Measurements from ENCODE around the gene TNFRSF14.

Gene TNFRSF14

GRCh38 chr1:2525920-2526823, 30.0 kb upstream of the TNFRSF14 start, which contains the start of gene PANK4:
PANK4 (minus strand) TSS chr1:2526596; CDS start chr1:2526587, 9 bp downstream.
- H3K4me1 ChIP-seq, result peaks cover 42 to 81% (median 74%) of the 10 kb centered on the region in 10 experiments
- H3K36me3 ChIP-seq, result peaks cover 2 to 21% (median 6%) of the 10 kb centered on the region in 11 experiments; a peak in 21 of 22 replicates
- no peaks in the 10 kb centered on the region for H3K9me3 ChIP-seq (replicated peaks in 1 of 11)
- H3K27me3 ChIP-seq, result peaks cover 45 to 46% (median 46%) of the 10 kb centered on the region in 11 experiments
- peaks cover 48 to 93% (median 88%) of the 10 kb centered on the region in 11 experiments for H4K20me1 ChIP-seq
- H3K27ac ChIP-seq, result peak within 1 kb of the TSS; percentile 32 to 84 (median 79); a peak in 21 of 22 replicates
- peak within 1 kb of the TSS; percentile 80 to 95 (median 90) for H3K9ac ChIP-seq
- H3K4me3 ChIP-seq, result peak within 1 kb of the TSS; percentile 85 to 100 (median 92)
- no peak for TF ChIP-seq Cebpa-rat (IDR thresholded peaks at IDR 0.05)
- peak within 1 kb of the TSS; percentile 93 to 100 (median 98) for H3K4me2 ChIP-seq

- Histone ChIP-seq H3K9ac (peak overlapping the region in 2 of 11 experiments; percentile 37 to 41; a peak in 1 of 22 replicates), H4K20me1 (peaks cover 40 to 92% (median 84%) of the 10 kb centered on the region in 11 experiments), H3K27ac (no peak overlapping the region), H3K27me3 (peaks cover 53 to 54% (median 54%) of the 10 kb centered on the region in 11 experiments), H3K4me1 (peaks cover 44 to 81% (median 73%) of the 10 kb centered on the region in 10 experiments), H3K9me3 (replicated peaks in 1 of 11) (no peaks in the 10 kb centered on the region), H3K4me3 (peak overlapping the region in 8 of 10 experiments; percentile 85 to 100 (median 91); a peak in 12 of 20 replicates), H3K4me2 (peak overlapping the region; percentile 63 to 90 (median 79)), H3K36me3 (peaks cover 0 to 15% (median 0%) of the 10 kb centered on the region in 11 experiments; a peak in 7 of 22 replicates)
- TF ChIP-seq Cebpa-rat (IDR thresholded peaks at IDR 0.05), result no peak
These were observed 29.2 kb upstream of the TNFRSF14 start for GRCh38 chr1:2526824-2527555.

DNA sequence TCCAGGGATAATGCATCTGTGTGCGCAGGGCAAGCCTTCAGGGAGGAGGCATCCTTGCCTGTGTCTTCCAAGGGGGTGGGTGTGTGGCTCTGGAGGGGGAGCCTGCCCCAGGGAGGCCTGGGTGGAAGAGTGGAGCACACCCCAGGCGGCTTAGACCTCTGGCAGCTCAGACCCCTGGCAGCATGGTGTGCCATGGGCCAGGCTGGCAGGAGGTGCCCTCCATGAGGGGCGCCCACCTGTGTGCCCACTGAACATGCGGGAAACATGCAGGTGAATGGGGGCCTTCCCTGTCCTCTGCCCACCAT, 28.7 kb upstream of the TNFRSF14 start:
- H3K36me3 ChIP-seq, result peaks cover 0 to 14% (median 0%) of the 10 kb centered on the region in 11 experiments; a peak in 5 of 22 replicates

GRCh38 chr1:2528016-2528415, 28.2 kb upstream of the TNFRSF14 start:
- peaks cover 30 to 90% (median 74%) of the 10 kb centered on the region in 11 experiments for H4K20me1 ChIP-seq
- no peak overlapping the region for H3K9ac ChIP-seq
- no peak overlapping the region for H3K27ac ChIP-seq
- H3K4me1 ChIP-seq, result peaks cover 44 to 71% (median 64%) of the 10 kb centered on the region in 10 experiments
- H3K4me2 ChIP-seq, result peak overlapping the region in 1 of 11 experiments; percentile 88; a peak in 1 of 22 replicates
- no peak overlapping the region for H3K4me3 ChIP-seq
- H3K36me3 ChIP-seq, result peaks cover 0 to 9% (median 0%) of the 10 kb centered on the region in 11 experiments; a peak in 2 of 22 replicates
- H3K9me3 ChIP-seq (replicated peaks in 1 of 11), result no peaks in the 10 kb centered on the region
- TF ChIP-seq Cebpa-rat (IDR thresholded peaks at IDR 0.05), result no peak
- peaks cover 62 to 64% (median 64%) of the 10 kb centered on the region in 11 experiments for H3K27me3 ChIP-seq

More for the DNA sequence above, 28.7 kb upstream of the TNFRSF14 start:
- Histone ChIP-seq H3K27ac (no peak overlapping the region), H3K4me1 (peaks cover 44 to 76% (median 68%) of the 10 kb centered on the region in 10 experiments), H3K4me3 (no peak overlapping the region), H3K9me3 (replicated peaks in 1 of 11) (no peaks in the 10 kb centered on the region), H3K4me2 (peak overlapping the region in 8 of 11 experiments; percentile 68 to 90 (median 81); a peak in 14 of 22 replicates), H3K27me3 (peaks cover 58 to 59% (median 59%) of the 10 kb centered on the region in 11 experiments), H3K9ac (no peak overlapping the region), H4K20me1 (peaks cover 35 to 92% (median 79%) of the 10 kb centered on the region in 11 experiments)
- TF ChIP-seq Cebpa-rat (IDR thresholded peaks at IDR 0.05), result no peak

- TF ChIP-seq Cebpa-rat (IDR thresholded peaks at IDR 0.05), result no peak
- peaks cover 42 to 65% (median 58%) of the 10 kb centered on the region in 10 experiments for H3K4me1 ChIP-seq
- no peaks in the 10 kb centered on the region for H3K9me3 ChIP-seq (replicated peaks in 1 of 11)
- H3K9ac ChIP-seq, result no peak overlapping the region
- peak overlapping the region in 7 of 11 experiments; percentile 58 to 80 (median 69); a peak in 8 of 22 replicates for H3K4me2 ChIP-seq
- peaks cover 0 to 4% (median 0%) of the 10 kb centered on the region in 11 experiments; a peak in 1 of 22 replicates for H3K36me3 ChIP-seq
- H3K4me3 ChIP-seq, result no peak overlapping the region
- H3K27me3 ChIP-seq, result peaks cover 67 to 70% (median 69%) of the 10 kb centered on the region in 11 experiments
- H4K20me1 ChIP-seq, result peaks cover 24 to 90% (median 68%) of the 10 kb centered on the region in 11 experiments
- no peak overlapping the region for H3K27ac ChIP-seq
These were observed 27.6 kb upstream of the TNFRSF14 start for GRCh38 chr1:2528611-2528965.

GRCh38 chr1:2528966-2529783, 27.0 kb upstream of the TNFRSF14 start:
- no peaks in the 10 kb centered on the region for H3K36me3 ChIP-seq
- peak overlapping the region in 2 of 11 experiments; percentile 14 to 44; a peak in 1 of 22 replicates for H3K9ac ChIP-seq
- peaks cover 18 to 89% (median 62%) of the 10 kb centered on the region in 11 experiments for H4K20me1 ChIP-seq
- H3K27ac ChIP-seq, result no peak overlapping the region
- H3K4me2 ChIP-seq, result peak overlapping the region; percentile 49 to 80 (median 68)
- H3K4me1 ChIP-seq, result peaks cover 37 to 60% (median 53%) of the 10 kb centered on the region in 10 experiments
- no peaks in the 10 kb centered on the region for H3K9me3 ChIP-seq (replicated peaks in 1 of 11)
- H3K4me3 ChIP-seq, result peak overlapping the region; percentile 25 to 57 (median 38); a peak in 17 of 20 replicates
- TF ChIP-seq Cebpa-rat (IDR thresholded peaks at IDR 0.05), result no peak
- H3K27me3 ChIP-seq, result peaks cover 73 to 76% (median 75%) of the 10 kb centered on the region in 11 experiments

GRCh38 chr1:2529784-2530512, 26.2 kb upstream of the TNFRSF14 start, which contains the start of gene HES5:
HES5 (minus strand) TSS chr1:2530263; CDS start chr1:2530164, 99 bp downstream.
- Histone ChIP-seq H3K27ac (no peak within 1 kb of the TSS), H3K9ac (peak within 1 kb of the TSS in 4 of 11 experiments; percentile 5 to 44 (median 20); a peak in 2 of 22 replicates), H3K36me3 (no peaks in the 10 kb centered on the region), H3K27me3 (peaks cover 80 to 84% (median 83%) of the 10 kb centered on the region in 11 experiments), H4K20me1 (peaks cover 10 to 89% (median 55%) of the 10 kb centered on the region in 11 experiments), H3K4me2 (peak within 1 kb of the TSS; percentile 49 to 80 (median 70)), H3K9me3 (replicated peaks in 1 of 11) (no peaks in the 10 kb centered on the region), H3K4me3 (peak within 1 kb of the TSS; percentile 25 to 57 (median 38); a peak in 18 of 20 replicates), H3K4me1 (peaks cover 29 to 60% (median 52%) of the 10 kb centered on the region in 10 experiments)
- no peak for TF ChIP-seq Cebpa-rat (IDR thresholded peaks at IDR 0.05)
